ENCODE data around the gene DOK7.
"Not testable (repeated sequence)": the region's sequence is repeated elsewhere in the genome, so short reads cannot be mapped to it uniquely, and the experiment has no call there.

DNA sequence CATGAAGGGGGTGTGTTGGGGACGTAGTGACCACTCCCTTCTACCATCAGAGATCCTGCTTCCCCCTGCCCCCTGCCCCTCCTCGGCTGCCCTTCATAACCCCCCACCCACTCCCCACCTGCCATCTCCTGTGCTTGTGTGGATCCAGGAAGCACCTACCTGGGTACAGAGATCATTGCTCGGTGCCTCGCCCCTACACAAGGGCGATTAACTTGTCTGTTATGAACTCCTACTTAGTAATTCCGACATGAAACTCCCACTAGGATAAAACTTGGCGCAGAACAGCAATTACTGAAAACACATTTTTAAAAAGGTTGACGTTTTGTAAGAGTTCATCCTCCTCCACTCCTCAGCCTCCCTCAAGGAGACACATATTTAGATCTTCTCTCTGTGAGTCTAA lies 80.3 kb downstream of the DOK7 start:
- TF ChIP-seq, protein P1, sequence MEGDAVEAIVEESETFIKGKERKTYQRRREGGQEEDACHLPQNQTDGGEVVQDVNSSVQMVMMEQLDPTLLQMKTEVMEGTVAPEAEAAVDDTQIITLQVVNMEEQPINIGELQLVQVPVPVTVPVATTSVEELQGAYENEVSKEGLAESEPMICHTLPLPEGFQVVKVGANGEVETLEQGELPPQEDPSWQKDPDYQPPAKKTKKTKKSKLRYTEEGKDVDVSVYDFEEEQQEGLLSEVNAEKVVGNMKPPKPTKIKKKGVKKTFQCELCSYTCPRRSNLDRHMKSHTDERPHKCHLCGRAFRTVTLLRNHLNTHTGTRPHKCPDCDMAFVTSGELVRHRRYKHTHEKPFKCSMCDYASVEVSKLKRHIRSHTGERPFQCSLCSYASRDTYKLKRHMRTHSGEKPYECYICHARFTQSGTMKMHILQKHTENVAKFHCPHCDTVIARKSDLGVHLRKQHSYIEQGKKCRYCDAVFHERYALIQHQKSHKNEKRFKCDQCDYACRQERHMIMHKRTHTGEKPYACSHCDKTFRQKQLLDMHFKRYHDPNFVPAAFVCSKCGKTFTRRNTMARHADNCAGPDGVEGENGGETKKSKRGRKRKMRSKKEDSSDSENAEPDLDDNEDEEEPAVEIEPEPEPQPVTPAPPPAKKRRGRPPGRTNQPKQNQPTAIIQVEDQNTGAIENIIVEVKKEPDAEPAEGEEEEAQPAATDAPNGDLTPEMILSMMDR (conservative IDR thresholded peaks at IDR 0.05) = not testable (repeated sequence)
- not testable (repeated sequence) for TF ChIP-seq ZFX (IDR thresholded peaks at IDR 0.05)

Data from C4-2B (cell line).